ENCODE measurements around the gene MTRFR.
"Not testable (repeated sequence)": the region's sequence is repeated elsewhere in the genome, so short reads cannot be mapped to it uniquely, and the experiment has no call there.

- not testable (repeated sequence) for TF ChIP-seq EZH2phosphoT487 (IDR thresholded peaks at IDR 0.05; ENCODE audit: borderline replicate concordance, low read depth, low read length)
- TF ChIP-seq, protein P1, sequence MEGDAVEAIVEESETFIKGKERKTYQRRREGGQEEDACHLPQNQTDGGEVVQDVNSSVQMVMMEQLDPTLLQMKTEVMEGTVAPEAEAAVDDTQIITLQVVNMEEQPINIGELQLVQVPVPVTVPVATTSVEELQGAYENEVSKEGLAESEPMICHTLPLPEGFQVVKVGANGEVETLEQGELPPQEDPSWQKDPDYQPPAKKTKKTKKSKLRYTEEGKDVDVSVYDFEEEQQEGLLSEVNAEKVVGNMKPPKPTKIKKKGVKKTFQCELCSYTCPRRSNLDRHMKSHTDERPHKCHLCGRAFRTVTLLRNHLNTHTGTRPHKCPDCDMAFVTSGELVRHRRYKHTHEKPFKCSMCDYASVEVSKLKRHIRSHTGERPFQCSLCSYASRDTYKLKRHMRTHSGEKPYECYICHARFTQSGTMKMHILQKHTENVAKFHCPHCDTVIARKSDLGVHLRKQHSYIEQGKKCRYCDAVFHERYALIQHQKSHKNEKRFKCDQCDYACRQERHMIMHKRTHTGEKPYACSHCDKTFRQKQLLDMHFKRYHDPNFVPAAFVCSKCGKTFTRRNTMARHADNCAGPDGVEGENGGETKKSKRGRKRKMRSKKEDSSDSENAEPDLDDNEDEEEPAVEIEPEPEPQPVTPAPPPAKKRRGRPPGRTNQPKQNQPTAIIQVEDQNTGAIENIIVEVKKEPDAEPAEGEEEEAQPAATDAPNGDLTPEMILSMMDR (conservative IDR thresholded peaks at IDR 0.05; ENCODE audit: low read length): not testable (repeated sequence)
Measured at GRCh38 chr12:123252365-123252764, 19.1 kb downstream of the MTRFR start.
